K562 (cell line): ENCODE results near the gene DYRK1A. TPM values are rescaled to one million over a fixed set of nuclear protein-coding genes. Genes with fewer than 3 reads are reported as not detected.

ENCODE experiments used
- CXXC5 ChIP-seq: fragments of 250-450 bp; sonication (Bioruptor Pico); IDR thresholded peaks from 2 replicates; pipeline ENCODE4 v1.8.0; 2022; ENCODE audit warnings: inconsistent platforms, mild to moderate bottlenecking, moderate library complexity
- E2F3 ChIP-seq: fragments of 250-450 bp; sonication (Bioruptor Pico); IDR thresholded peaks from 2 replicates; pipeline ENCODE4 v1.4.0; 2020; ENCODE audit warnings: mild to moderate bottlenecking
- ELK3 ChIP-seq: fragments of 450-650 bp; formaldehyde crosslinking; IDR thresholded peaks from 2 replicates; pipeline ENCODE4 v1.4.0; 2020; ENCODE audit warnings: mild to moderate bottlenecking
- ESRRA ChIP-seq: fragments of 450-650 bp; IDR thresholded peaks from 2 replicates; pipeline ENCODE4 v1.6.1; 2014; ENCODE audit warnings: low read depth, mild to moderate bottlenecking, moderate library complexity, borderline replicate concordance
- FOSL1 ChIP-seq: fragments of 200-800 bp; sonication (Bioruptor generic); conservative IDR thresholded peaks from 2 replicates; pipeline ENCODE4 v1.6.1; 2016; ENCODE audit warnings: missing genetic modification characterization, missing compliant biosample characterization
- FOXK2 ChIP-seq, 2 experiments: fragments of 450-650 bp; IDR thresholded peaks in 1 of 2; conservative IDR thresholded peaks in 1 of 2; 2 replicates each; pipeline ENCODE4 v1.6.1; 2016; ENCODE audit warnings: low read depth in 2 of 2, mild to moderate bottlenecking in 1 of 2
- GABPB2 ChIP-seq: fragments of 250-450 bp; sonication (Bioruptor Pico); conservative IDR thresholded peaks from 2 replicates; pipeline ENCODE4 v1.5.1; 2021; ENCODE audit warnings: mild to moderate bottlenecking
- HDAC1 ChIP-seq, 2 experiments: fragments of 450-650 bp; IDR thresholded peaks; 2 replicates each; pipeline ENCODE4 v1.6.1; 2016 to 2017; ENCODE audit warnings: inconsistent platforms in 1 of 2, mild to moderate bottlenecking in 1 of 2, moderate library complexity in 1 of 2
- HIVEP1 ChIP-seq: fragments of 250-450 bp; sonication (Bioruptor Pico); IDR thresholded peaks from 2 replicates; pipeline ENCODE4 v1.4.0; 2020; ENCODE audit warnings: mild to moderate bottlenecking
- ID3 ChIP-seq, 2 experiments: fragments of 250-450 bp in 1 of 2; fragments of 450-650 bp in 1 of 2; sonication (Bioruptor Pico) in 1 of 2; IDR thresholded peaks; 2 replicates each; pipeline versions ENCODE4 v1.6.1 to v1.8.0; 2016 to 2021; ENCODE audit warnings: mild to moderate bottlenecking in 2 of 2, moderate library complexity in 2 of 2, missing compliant biosample characterization in 1 of 2, missing genetic modification characterization in 1 of 2
- JUN ChIP-seq, 2 experiments: sonication (generic) in 1 of 2; formaldehyde crosslinking in 1 of 2; IDR thresholded peaks; 2 replicates each; pipeline versions ENCODE4 v1.6.1 to v1.8.0; 2012 to 2022; ENCODE audit warnings: borderline replicate concordance in 2 of 2, mild to moderate bottlenecking in 2 of 2, improper control_type of control experiment in 1 of 2, low read depth in 1 of 2, low read length in 1 of 2, missing genetic modification reagents in 1 of 2
- KLF13 ChIP-seq: fragments of 450-650 bp; IDR thresholded peaks from 2 replicates; pipeline ENCODE4 v1.6.1; 2016; ENCODE audit warnings: missing genetic modification characterization, low read depth, mild to moderate bottlenecking, missing compliant biosample characterization, moderate library complexity, borderline replicate concordance
- MEF2D ChIP-seq: conservative IDR thresholded peaks from 2 replicates; pipeline ENCODE4 v1.6.1; 2016; ENCODE audit warnings: low read depth, missing genetic modification characterization, missing compliant biosample characterization
- PPARD ChIP-seq: fragments of 250-450 bp; sonication (Bioruptor Pico); IDR thresholded peaks from 2 replicates; pipeline ENCODE4 v1.8.0; 2022; ENCODE audit warnings: inconsistent platforms, mild to moderate bottlenecking, moderate library complexity
- RNF219 ChIP-seq: fragments of 250-450 bp; sonication (Bioruptor Pico); IDR thresholded peaks from 2 replicates; pipeline ENCODE4 v1.5.0; 2022; ENCODE audit warnings: mild to moderate bottlenecking
- TCF15 ChIP-seq: fragments of 250-450 bp; sonication (Bioruptor Pico); IDR thresholded peaks from 2 replicates; pipeline ENCODE4 v1.8.0; 2022; ENCODE audit warnings: moderate library complexity, mild to moderate bottlenecking, inconsistent platforms
- ZKSCAN8 ChIP-seq: fragments of 200-800 bp; sonication (Bioruptor generic); IDR thresholded peaks from 2 replicates; pipeline ENCODE4 v1.6.1; 2016; ENCODE audit warnings: missing genetic modification characterization, missing compliant biosample characterization
- ZNF134 ChIP-seq: fragments of 250-450 bp; sonication (Bioruptor Pico); conservative IDR thresholded peaks from 2 replicates; pipeline ENCODE4 v1.4.0; 2020
- ZNF324 ChIP-seq: fragments of 250-450 bp; sonication (Bioruptor Pico); IDR thresholded peaks from 2 replicates; pipeline ENCODE4 v1.4.0; 2020; ENCODE audit warnings: mild to moderate bottlenecking
- ZNF511 ChIP-seq: sonication (generic); formaldehyde crosslinking; IDR thresholded peaks from 2 replicates; pipeline ENCODE4 v1.8.0; 2022; ENCODE audit warnings: mild to moderate bottlenecking, missing genetic modification reagents
- ZNF589 ChIP-seq: fragments of 200-800 bp; sonication (Bioruptor generic); IDR thresholded peaks from 2 replicates; pipeline ENCODE4 v1.6.1; 2016; ENCODE audit warnings: low read depth, missing genetic modification characterization, missing compliant biosample characterization
- ZNF75A ChIP-seq: fragments of 450-650 bp; formaldehyde crosslinking; IDR thresholded peaks from 2 replicates; pipeline ENCODE4 v1.4.0; 2020; ENCODE audit warnings: mild to moderate bottlenecking
- polyA plus RNA-seq, 8 experiments: library from polyadenylated mRNA; depleted of rRNA in 4 of 8; stranded (reverse) in 5 of 8; unstranded in 3 of 8; fragments of >200 nt; fragmentation: Nextera tagmentation in 2 of 8; fragmentation: Illumina TruSeq in 1 of 8; extraction: Ambion mirVana in 2 of 8; extraction: Trizol in 1 of 8; gene quantifications; 2 replicates each; pipeline versions ENCODE4 v1.2.1 to v1.2.3, GENCODE V29; 2011 to 2014; ENCODE audit warnings: inconsistent platforms in 1 of 8, missing spikeins in 1 of 8
- total RNA-seq, 7 experiments: library from RNA; depleted of rRNA in 6 of 7; stranded (reverse); fragments of >200 nt in 6 of 7; fragmentation: Illumina TruSeq in 2 of 7; extraction: Trizol in 2 of 7; gene quantifications; 2 replicates each; pipeline versions ENCODE4 v1.2.1 to v1.2.3, GENCODE V29; 2011 to 2021; ENCODE audit warnings: low replicate concordance in 1 of 7

The DYRK1A gene
- total and polyA plus RNA-seq, 9 of the 15 experiments (the other 6 are each of a cell fraction or from before 2014, with no cell fraction given) = 3.7 to 64.8 (median 42.3) TPM

GRCh38 chr21:37566790-37567615, 200.4 kb downstream of the DYRK1A start (continued):
- peak; percentile 83 for TF ChIP-seq ID3 (CRISPR knock-in tag; IDR thresholded peaks at IDR 0.05)
- TF ChIP-seq ID3 (tag; IDR thresholded peaks at IDR 0.05) = peak; percentile 90
- TF ChIP-seq ZNF75A (CRISPR knock-in tag) = peak; percentile 75; the same call in 1 of the 2 replicates
- TF ChIP-seq ZKSCAN8 = peak; percentile 95
- peak; percentile 80; the same call in 1 of the 2 replicates for TF ChIP-seq PPARD (CRISPR knock-in tag)
- peak; percentile 97 for TF ChIP-seq CXXC5 (CRISPR knock-in tag)
- TF ChIP-seq FOXK2 (conservative IDR thresholded peaks at IDR 0.05 in 1 of 2, IDR thresholded peaks at IDR 0.05 in 1 of 2; ENCODE audit: low read depth in 2 of 2) = peak; percentile 89 to 95
- TF ChIP-seq JUN (IDR thresholded peaks at IDR 0.05; ENCODE audit: borderline replicate concordance, low read depth, low read length) = no peak
- no peak for TF ChIP-seq JUN (CRISPR knock-in tag; IDR thresholded peaks at IDR 0.05; ENCODE audit: borderline replicate concordance)
- peak; percentile 61; the same call in 1 of the 2 replicates for TF ChIP-seq ZNF134 (CRISPR knock-in tag)
- TF ChIP-seq ZNF324 (CRISPR knock-in tag) = peak; percentile 54; the same call in 1 of the 2 replicates
- no peak for TF ChIP-seq ZNF511 (CRISPR knock-in tag)
- 0 out of 2 replicates have a peak, but pooled peaks have one; percentile 79 for TF ChIP-seq TCF15 (CRISPR knock-in tag)
- TF ChIP-seq RNF219 = 0 out of 2 replicates have a peak, but pooled peaks have one; percentile 67
- peak; percentile 83 for TF ChIP-seq KLF13 (tag)
- no peak for TF ChIP-seq ESRRA
- peak in 1 of 2 experiments; percentile 30; a peak in 1 of 4 replicates for TF ChIP-seq HDAC1 (IDR thresholded peaks at IDR 0.05)
- peak; percentile 93; the same call in 1 of the 2 replicates for TF ChIP-seq ELK3
- peak; percentile 95 for TF ChIP-seq HIVEP1 (CRISPR knock-in tag)
- peak; percentile 80; the same call in 1 of the 2 replicates for TF ChIP-seq GABPB2 (CRISPR knock-in tag)
- peak; percentile 87 for TF ChIP-seq E2F3
- TF ChIP-seq MEF2D (tag) = peak; percentile 98
- TF ChIP-seq FOSL1 (tag) = peak; percentile 53; the same call in 1 of the 2 replicates
- TF ChIP-seq ZNF589 (CRISPR knock-in tag) = peak; percentile 99
